Testis (tissue), 2 donors: ENCODE results near the gene AFF1.

ENCODE experiments used
- POLR2A ChIP-seq: fragments of 450-650 bp; IDR thresholded peaks from one replicate; pipeline ENCODE4 v1.6.1; 2017; ENCODE audit warnings: antibody characterized with exemption, mild to moderate bottlenecking, moderate library complexity
- TF ChIP-seq, protein P1 (sequence below), 3 experiments: fragments of 450-650 bp in 2 of 3; fragments of 200-600 bp in 1 of 3; sonication (generic) in 1 of 3; IDR thresholded peaks; one replicate each; pipeline ENCODE4 v1.5.1; 2016 to 2019; ENCODE audit warnings: antibody characterized with exemption in 3 of 3, mild to moderate bottlenecking in 2 of 3, moderate library complexity in 1 of 3

- TF ChIP-seq POLR2A: no peak
- TF ChIP-seq, protein P1, sequence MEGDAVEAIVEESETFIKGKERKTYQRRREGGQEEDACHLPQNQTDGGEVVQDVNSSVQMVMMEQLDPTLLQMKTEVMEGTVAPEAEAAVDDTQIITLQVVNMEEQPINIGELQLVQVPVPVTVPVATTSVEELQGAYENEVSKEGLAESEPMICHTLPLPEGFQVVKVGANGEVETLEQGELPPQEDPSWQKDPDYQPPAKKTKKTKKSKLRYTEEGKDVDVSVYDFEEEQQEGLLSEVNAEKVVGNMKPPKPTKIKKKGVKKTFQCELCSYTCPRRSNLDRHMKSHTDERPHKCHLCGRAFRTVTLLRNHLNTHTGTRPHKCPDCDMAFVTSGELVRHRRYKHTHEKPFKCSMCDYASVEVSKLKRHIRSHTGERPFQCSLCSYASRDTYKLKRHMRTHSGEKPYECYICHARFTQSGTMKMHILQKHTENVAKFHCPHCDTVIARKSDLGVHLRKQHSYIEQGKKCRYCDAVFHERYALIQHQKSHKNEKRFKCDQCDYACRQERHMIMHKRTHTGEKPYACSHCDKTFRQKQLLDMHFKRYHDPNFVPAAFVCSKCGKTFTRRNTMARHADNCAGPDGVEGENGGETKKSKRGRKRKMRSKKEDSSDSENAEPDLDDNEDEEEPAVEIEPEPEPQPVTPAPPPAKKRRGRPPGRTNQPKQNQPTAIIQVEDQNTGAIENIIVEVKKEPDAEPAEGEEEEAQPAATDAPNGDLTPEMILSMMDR (IDR thresholded peaks at IDR 0.05): no peak
Observed at GRCh38 chr4:87034527-87034926, 99.7 kb downstream of the AFF1 start.
